Epithelial cell of esophagus (primary cell): ENCODE results near the gene KMO.

Source experiments
- DNase-seq: peaks from one replicate; pipeline ENCODE4 v3.0.0; 2010; ENCODE audit warnings: low read depth
- H3K4me3 ChIP-seq: 2 replicates; pipeline ENCODE4 v1.5.1; 2011; ENCODE audit warnings: mild to moderate bottlenecking, low read length, control low read depth
- CTCF ChIP-seq: IDR thresholded peaks from 2 replicates; pipeline ENCODE4 v1.5.1; 2011; ENCODE audit warnings: low read depth, mild to moderate bottlenecking, low read length, control low read depth, inconsistent platforms; ENCODE audit not compliant: insufficient read depth; ENCODE audit errors: missing control alignments

The KMO gene

GRCh38 chr1:241642593-241642944 lies 110.4 kb downstream of the KMO start:
- TF ChIP-seq CTCF = no peak
- no peak for DNase-seq
- no peak overlapping the region for H3K4me3 ChIP-seq

GRCh38 chr1:241644259-241644658 lies 112.1 kb downstream of the KMO start:
- no peak for TF ChIP-seq CTCF
- H3K4me3 ChIP-seq = no peak overlapping the region
- no peak for DNase-seq

- H3K4me3 ChIP-seq = no peak overlapping the region
- no peak for TF ChIP-seq CTCF
- no peak for DNase-seq
Measured at GRCh38 chr1:241645199-241645598, 113.0 kb downstream of the KMO start.
